ENCODE results near the gene DYNLT4. TPM values are rescaled to one million over a fixed set of nuclear protein-coding genes. Genes with fewer than 3 reads are reported as not detected.

The DYNLT4 gene
- total RNA-seq, 2 donors from 2014 or later = 4.0 TPM; not detected in 1

GRCh38 chr1:44820328-44821239 is 13.4 kb upstream of the DYNLT4 start:
- intact Hi-C loops (cut with DNase I) = loop anchor here (10.0 kb wide), 1 partner anchor 484 kb away; no protein-coding TSS in a partner anchor
- WGBS = 29% methylated on average over 25 of the region's 25 CpGs
- H3K36me3 ChIP-seq = no peaks in the 10 kb centered on the region
- no peak for DNase-seq (ENCODE audit: low spot score)
- H3K27me3 ChIP-seq (replicated peaks; ENCODE audit: insufficient read depth) = no peaks in the 10 kb centered on the region
- no peaks in the 10 kb centered on the region for H3K9me3 ChIP-seq
- no peak for TF ChIP-seq CTCF (IDR thresholded peaks at IDR 0.05)
- no peak for TF ChIP-seq POLR2AphosphoS5 (IDR thresholded peaks at IDR 0.05)
- TF ChIP-seq POLR2A (IDR thresholded peaks at IDR 0.05) = no peak
- peak overlapping the region; percentile 31 to 43 for H3K4me3 ChIP-seq
- no peaks in the 10 kb centered on the region for H3K4me1 ChIP-seq (replicated peaks)
- peak overlapping the region; percentile 86 to 88 for H3K27ac ChIP-seq

DNA sequence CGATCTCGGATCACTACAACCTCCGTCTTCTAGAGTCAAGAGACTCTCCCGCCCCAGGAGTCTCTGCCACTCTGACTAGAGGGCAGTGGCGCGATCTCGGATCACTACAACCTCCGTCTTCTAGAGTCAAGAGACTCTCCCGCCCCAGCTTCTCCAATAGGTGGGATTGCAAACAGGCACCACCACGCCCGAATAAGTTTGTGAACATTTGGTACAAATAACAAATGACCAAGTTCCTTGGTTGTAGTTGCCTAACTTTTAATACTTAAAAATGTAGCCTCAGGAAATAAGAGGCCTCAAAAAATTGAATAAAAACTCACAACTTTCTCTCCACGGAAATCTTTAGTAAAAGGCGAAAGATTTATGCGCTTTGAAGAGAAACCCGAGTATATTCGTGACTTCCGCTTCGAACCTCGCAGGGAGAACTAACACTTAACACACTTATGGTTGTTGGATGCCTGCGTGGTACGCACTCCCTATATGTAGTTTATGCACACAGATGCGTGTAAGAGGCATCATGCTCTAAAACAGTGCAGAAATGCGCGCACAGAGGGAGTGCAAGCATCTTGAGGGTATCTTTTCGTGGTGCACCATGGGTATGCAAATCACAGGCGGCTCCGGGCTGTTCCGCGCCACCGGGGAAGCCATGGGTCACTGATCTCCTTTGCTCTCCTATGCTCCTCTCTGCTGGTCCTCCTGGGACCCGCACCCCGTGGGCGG is 12.6 kb upstream of the DYNLT4 start:
- TF ChIP-seq CTCF (IDR thresholded peaks at IDR 0.05) (no peak), POLR2AphosphoS5 (IDR thresholded peaks at IDR 0.05) (peak; percentile 86), POLR2A (IDR thresholded peaks at IDR 0.05) (peak; percentile 70)
- intact Hi-C loops (cut with DNase I) = loop anchor here (10.0 kb wide), 1 partner anchor 485 kb away; no protein-coding TSS in a partner anchor
- no peaks in the 10 kb centered on the region for H3K36me3 ChIP-seq
- 4% methylated on average over 33 of the region's 33 CpGs for WGBS
- H3K9me3 ChIP-seq = no peaks in the 10 kb centered on the region
- peak overlapping the region; percentile 86 to 88 for H3K27ac ChIP-seq
- H3K4me1 ChIP-seq (replicated peaks) = no peaks in the 10 kb centered on the region
- peak overlapping the region; percentile 31 to 43 for H3K4me3 ChIP-seq
- DNase-seq (ENCODE audit: low spot score) = peak; percentile 56
- H3K27me3 ChIP-seq (replicated peaks; ENCODE audit: insufficient read depth) = no peaks in the 10 kb centered on the region

- Histone ChIP-seq H3K9me3 (no peaks in the 10 kb centered on the region), H3K4me1 (replicated peaks) (no peaks in the 10 kb centered on the region), H3K27me3 (replicated peaks; ENCODE audit: insufficient read depth) (no peaks in the 10 kb centered on the region), H3K27ac (peak overlapping the region; percentile 86 to 88), H3K36me3 (no peaks in the 10 kb centered on the region), H3K4me3 (peak overlapping the region; percentile 31 to 43)
- no peak for TF ChIP-seq CTCF (IDR thresholded peaks at IDR 0.05)
- no peak for TF ChIP-seq POLR2A (IDR thresholded peaks at IDR 0.05)
- TF ChIP-seq POLR2AphosphoS5 (IDR thresholded peaks at IDR 0.05) = no peak
- intact Hi-C loops (cut with DNase I) = no loop called here
- no peak for DNase-seq (ENCODE audit: low spot score)
- WGBS = 2% methylated on average over 13 of the region's 13 CpGs
These were observed 12.1 kb upstream of the DYNLT4 start for GRCh38 chr1:44819196-44819607.

GRCh38 chr1:44817771-44818495 is 10.8 kb upstream of the DYNLT4 start:
- WGBS = 97% methylated on average over 11 of the region's 11 CpGs
- Histone ChIP-seq H3K27me3 (replicated peaks; ENCODE audit: insufficient read depth) (no peaks in the 10 kb centered on the region), H3K4me3 (no peak overlapping the region), H3K36me3 (no peaks in the 10 kb centered on the region), H3K4me1 (replicated peaks) (no peaks in the 10 kb centered on the region), H3K27ac (no peak overlapping the region), H3K9me3 (no peaks in the 10 kb centered on the region)
- TF ChIP-seq POLR2AphosphoS5 (IDR thresholded peaks at IDR 0.05) = no peak
- no peak for TF ChIP-seq POLR2A (IDR thresholded peaks at IDR 0.05)
- no peak for TF ChIP-seq CTCF (IDR thresholded peaks at IDR 0.05)
- no peak for DNase-seq (ENCODE audit: low spot score)
- intact Hi-C loops (cut with DNase I) = no loop called here
